Neural progenitor cell (in vitro differentiated cells): ENCODE results near the gene CETN1.

Source experiments
- EZH2 ChIP-seq: fragments of 200-600 bp; sonication (generic); IDR thresholded peaks from 2 replicates; pipeline ENCODE4 v1.6.1; 2017; ENCODE audit warnings: antibody characterized with exemption, mild to moderate bottlenecking, moderate library complexity
- EZH2phosphoT487 ChIP-seq: fragments of 200-600 bp; sonication (generic); IDR thresholded peaks from 2 replicates; pipeline ENCODE4 v1.6.1; 2017; ENCODE audit warnings: antibody characterized with exemption
- TF ChIP-seq, protein P1 (sequence below): fragments of 200-600 bp; sonication (generic); IDR thresholded peaks from 2 replicates; pipeline ENCODE4 v1.5.1; 2017; ENCODE audit warnings: antibody characterized with exemption, mild to moderate bottlenecking

- TF ChIP-seq, protein P1, sequence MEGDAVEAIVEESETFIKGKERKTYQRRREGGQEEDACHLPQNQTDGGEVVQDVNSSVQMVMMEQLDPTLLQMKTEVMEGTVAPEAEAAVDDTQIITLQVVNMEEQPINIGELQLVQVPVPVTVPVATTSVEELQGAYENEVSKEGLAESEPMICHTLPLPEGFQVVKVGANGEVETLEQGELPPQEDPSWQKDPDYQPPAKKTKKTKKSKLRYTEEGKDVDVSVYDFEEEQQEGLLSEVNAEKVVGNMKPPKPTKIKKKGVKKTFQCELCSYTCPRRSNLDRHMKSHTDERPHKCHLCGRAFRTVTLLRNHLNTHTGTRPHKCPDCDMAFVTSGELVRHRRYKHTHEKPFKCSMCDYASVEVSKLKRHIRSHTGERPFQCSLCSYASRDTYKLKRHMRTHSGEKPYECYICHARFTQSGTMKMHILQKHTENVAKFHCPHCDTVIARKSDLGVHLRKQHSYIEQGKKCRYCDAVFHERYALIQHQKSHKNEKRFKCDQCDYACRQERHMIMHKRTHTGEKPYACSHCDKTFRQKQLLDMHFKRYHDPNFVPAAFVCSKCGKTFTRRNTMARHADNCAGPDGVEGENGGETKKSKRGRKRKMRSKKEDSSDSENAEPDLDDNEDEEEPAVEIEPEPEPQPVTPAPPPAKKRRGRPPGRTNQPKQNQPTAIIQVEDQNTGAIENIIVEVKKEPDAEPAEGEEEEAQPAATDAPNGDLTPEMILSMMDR, result no peak
- no peak for TF ChIP-seq EZH2
- TF ChIP-seq EZH2phosphoT487, result no peak
These were observed 37.9 kb downstream of the CETN1 start for GRCh38 chr18:617970-618504.
